ENCODE measurements around the gene ALDH1L2.

ALDH1L2 gene

GRCh38 chr12:105053116-105053572 is 31.1 kb downstream of the ALDH1L2 start:
- peaks cover under 1% of the 10 kb centered on the region for H3K36me3 ChIP-seq (ENCODE audit: control insufficient read depth, low read depth, low read length)
- no peaks in the 10 kb centered on the region for H3K9me3 ChIP-seq (ENCODE audit: control insufficient read depth, low read depth, low read length)
- no peaks in the 10 kb centered on the region for H3K27me3 ChIP-seq (ENCODE audit: control insufficient read depth, insufficient read depth, low read length)
- no peak overlapping the region for H3K27ac ChIP-seq (ENCODE audit: low read length)
- H3K4me3 ChIP-seq (ENCODE audit: low read length), result no peak overlapping the region
- no peaks in the 10 kb centered on the region for H3K4me1 ChIP-seq (ENCODE audit: control insufficient read depth, low read depth, low read length)
- H3K9ac ChIP-seq (ENCODE audit: low read length), result no peak overlapping the region

DNA sequence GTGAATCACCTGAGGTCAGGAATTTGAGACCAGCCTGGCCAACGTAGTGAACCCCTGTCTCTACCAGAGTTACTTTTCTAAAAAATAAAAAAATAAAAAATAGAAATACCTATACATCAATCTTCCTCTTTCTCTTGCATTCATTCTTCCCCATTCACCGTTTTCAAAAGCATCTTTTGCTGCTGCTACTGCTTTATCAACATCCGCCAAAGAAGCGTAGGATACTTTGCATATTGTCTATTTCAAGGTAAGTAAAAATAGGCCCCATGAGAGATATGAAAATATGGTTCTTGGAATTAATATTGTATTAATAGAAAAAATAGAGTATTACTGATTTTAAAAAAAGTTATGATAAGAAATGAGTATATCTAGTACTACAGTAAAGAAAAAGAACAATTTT is 32.3 kb downstream of the ALDH1L2 start:
- no peaks in the 10 kb centered on the region for H3K4me1 ChIP-seq (ENCODE audit: control insufficient read depth, low read depth, low read length)
- H3K27ac ChIP-seq (ENCODE audit: low read length), result no peak overlapping the region
- no peak overlapping the region for H3K4me3 ChIP-seq (ENCODE audit: low read length)
- H3K9me3 ChIP-seq (ENCODE audit: control insufficient read depth, low read depth, low read length), result no peaks in the 10 kb centered on the region
- H3K9ac ChIP-seq (ENCODE audit: low read length), result no peak overlapping the region
- H3K36me3 ChIP-seq (ENCODE audit: control insufficient read depth, low read depth, low read length), result peaks cover 3% of the 10 kb centered on the region
- no peaks in the 10 kb centered on the region for H3K27me3 ChIP-seq (ENCODE audit: control insufficient read depth, insufficient read depth, low read length)

GRCh38 chr12:105048315-105048714 is 35.9 kb downstream of the ALDH1L2 start:
- no peak overlapping the region for H3K27ac ChIP-seq (ENCODE audit: low read length)
- H3K27me3 ChIP-seq (ENCODE audit: control insufficient read depth, insufficient read depth, low read length), result no peaks in the 10 kb centered on the region
- no peak overlapping the region for H3K9ac ChIP-seq (ENCODE audit: low read length)
- no peaks in the 10 kb centered on the region for H3K9me3 ChIP-seq (ENCODE audit: control insufficient read depth, low read depth, low read length)
- no peak overlapping the region for H3K4me3 ChIP-seq (ENCODE audit: low read length)
- no peaks in the 10 kb centered on the region for H3K4me1 ChIP-seq (ENCODE audit: control insufficient read depth, low read depth, low read length)
- peaks cover 3% of the 10 kb centered on the region for H3K36me3 ChIP-seq (ENCODE audit: control insufficient read depth, low read depth, low read length)

GRCh38 chr12:105047308-105047707 is 37.0 kb downstream of the ALDH1L2 start:
- Histone ChIP-seq H3K4me3 (ENCODE audit: low read length) (no peak overlapping the region), H3K27ac (ENCODE audit: low read length) (no peak overlapping the region), H3K36me3 (ENCODE audit: control insufficient read depth, low read depth, low read length) (peaks cover 3% of the 10 kb centered on the region), H3K9ac (ENCODE audit: low read length) (no peak overlapping the region), H3K4me1 (ENCODE audit: control insufficient read depth, low read depth, low read length) (no peaks in the 10 kb centered on the region), H3K9me3 (ENCODE audit: control insufficient read depth, low read depth, low read length) (no peaks in the 10 kb centered on the region), H3K27me3 (ENCODE audit: control insufficient read depth, insufficient read depth, low read length) (no peaks in the 10 kb centered on the region)

GRCh38 chr12:105041186-105041585 is 43.1 kb downstream of the ALDH1L2 start:
- Histone ChIP-seq H3K4me3 (ENCODE audit: low read length) (no peak overlapping the region), H3K36me3 (ENCODE audit: control insufficient read depth, low read depth, low read length) (no peaks in the 10 kb centered on the region), H3K27ac (ENCODE audit: low read length) (no peak overlapping the region)

GRCh38 chr12:105040476-105040875 is 43.8 kb downstream of the ALDH1L2 start:
- H3K9me3 ChIP-seq (ENCODE audit: control insufficient read depth, low read depth, low read length), result no peaks in the 10 kb centered on the region
- H3K4me1 ChIP-seq (ENCODE audit: control insufficient read depth, low read depth, low read length), result no peaks in the 10 kb centered on the region
- H3K27ac ChIP-seq (ENCODE audit: low read length), result no peak overlapping the region
- H3K27me3 ChIP-seq (ENCODE audit: control insufficient read depth, insufficient read depth, low read length), result no peaks in the 10 kb centered on the region
- no peak overlapping the region for H3K4me3 ChIP-seq (ENCODE audit: low read length)
- no peak overlapping the region for H3K9ac ChIP-seq (ENCODE audit: low read length)
- no peaks in the 10 kb centered on the region for H3K36me3 ChIP-seq (ENCODE audit: control insufficient read depth, low read depth, low read length)

More at GRCh38 chr12:105041186-105041585, 43.1 kb downstream of the ALDH1L2 start:
- Histone ChIP-seq H3K9me3 (ENCODE audit: control insufficient read depth, low read depth, low read length) (no peaks in the 10 kb centered on the region), H3K27me3 (ENCODE audit: control insufficient read depth, insufficient read depth, low read length) (no peaks in the 10 kb centered on the region), H3K9ac (ENCODE audit: low read length) (no peak overlapping the region), H3K4me1 (ENCODE audit: control insufficient read depth, low read depth, low read length) (no peaks in the 10 kb centered on the region)

DNA sequence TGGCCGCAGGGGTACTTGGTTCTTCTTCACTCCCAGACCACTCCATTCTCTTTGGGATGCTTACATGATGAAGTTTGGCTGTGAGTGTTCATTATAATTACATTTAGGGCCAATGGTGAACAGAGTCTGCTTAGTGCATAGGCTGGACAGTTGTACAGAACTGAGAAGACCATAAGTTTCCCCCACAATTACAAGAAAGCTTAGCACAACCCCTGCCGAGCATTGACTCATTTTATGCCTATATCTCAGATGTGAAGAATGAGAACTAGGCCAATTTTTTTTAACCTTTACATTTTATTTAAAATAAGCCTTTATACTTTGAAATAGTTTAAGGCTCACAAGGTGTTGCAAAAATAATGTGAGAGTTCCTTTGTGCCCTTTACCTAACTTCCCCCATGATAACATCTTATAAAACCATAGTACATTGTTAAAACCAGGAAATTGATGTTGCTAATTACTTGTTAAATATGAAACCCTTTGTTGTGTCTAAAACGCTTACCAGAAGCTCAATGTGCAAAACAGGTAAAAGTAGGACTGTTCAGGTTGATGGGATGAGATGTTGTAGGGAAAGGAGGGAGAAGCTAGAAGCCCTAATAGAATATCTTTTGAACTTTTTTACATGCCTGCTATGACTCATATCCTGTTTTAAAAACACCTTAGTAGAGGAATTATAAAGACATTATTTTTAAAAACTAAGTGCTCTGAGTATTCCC is 47.2 kb downstream of the ALDH1L2 start:
- no peak overlapping the region for H3K27ac ChIP-seq (ENCODE audit: low read length)
- no peaks in the 10 kb centered on the region for H3K4me1 ChIP-seq (ENCODE audit: control insufficient read depth, low read depth, low read length)
- no peak overlapping the region for H3K9ac ChIP-seq (ENCODE audit: low read length)
- no peaks in the 10 kb centered on the region for H3K36me3 ChIP-seq (ENCODE audit: control insufficient read depth, low read depth, low read length)
- no peak overlapping the region for H3K4me3 ChIP-seq (ENCODE audit: low read length)
- no peaks in the 10 kb centered on the region for H3K27me3 ChIP-seq (ENCODE audit: control insufficient read depth, insufficient read depth, low read length)
- H3K9me3 ChIP-seq (ENCODE audit: control insufficient read depth, low read depth, low read length), result no peaks in the 10 kb centered on the region

GRCh38 chr12:105033851-105034250 is 50.4 kb downstream of the ALDH1L2 start:
- Histone ChIP-seq H3K36me3 (ENCODE audit: control insufficient read depth, low read depth, low read length) (no peaks in the 10 kb centered on the region), H3K4me3 (ENCODE audit: low read length) (no peak overlapping the region), H3K4me1 (ENCODE audit: control insufficient read depth, low read depth, low read length) (no peaks in the 10 kb centered on the region), H3K27me3 (ENCODE audit: control insufficient read depth, insufficient read depth, low read length) (no peaks in the 10 kb centered on the region), H3K27ac (ENCODE audit: low read length) (no peak overlapping the region), H3K9ac (ENCODE audit: low read length) (no peak overlapping the region), H3K9me3 (ENCODE audit: control insufficient read depth, low read depth, low read length) (no peaks in the 10 kb centered on the region)

DNA sequence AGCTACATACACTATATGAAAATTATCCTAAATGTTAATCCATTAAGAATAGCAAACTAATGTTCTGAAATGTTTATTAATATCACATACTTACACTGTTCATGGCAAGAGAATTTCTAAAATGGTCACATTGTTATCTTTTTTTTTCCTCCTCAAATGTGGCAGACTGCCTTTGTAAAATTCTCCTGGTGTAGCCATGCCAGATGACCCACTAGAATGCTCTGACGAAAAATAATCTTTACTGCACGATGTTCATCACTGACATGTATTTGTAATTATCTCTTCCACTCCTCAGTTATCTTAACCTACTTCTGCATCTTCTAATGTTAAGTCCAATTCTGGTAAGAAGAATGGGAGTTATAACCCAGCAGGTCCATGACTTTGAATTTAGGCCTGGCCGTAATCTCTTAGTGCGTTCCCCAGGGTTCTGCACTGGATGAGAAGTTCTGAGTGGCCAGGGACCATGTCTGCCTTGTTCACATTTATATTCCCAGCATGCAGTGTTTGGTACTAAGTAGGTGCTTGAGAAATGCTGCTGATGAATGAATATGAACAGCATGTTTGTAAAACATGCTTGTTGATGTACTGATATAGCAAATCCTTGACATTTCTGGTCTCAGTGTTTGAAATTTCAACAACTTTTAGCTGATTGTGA is 51.4 kb downstream of the ALDH1L2 start:
- H3K27ac ChIP-seq (ENCODE audit: low read length), result no peak overlapping the region
- no peaks in the 10 kb centered on the region for H3K9me3 ChIP-seq (ENCODE audit: control insufficient read depth, low read depth, low read length)
- H3K4me1 ChIP-seq (ENCODE audit: control insufficient read depth, low read depth, low read length), result no peaks in the 10 kb centered on the region
- H3K4me3 ChIP-seq (ENCODE audit: low read length), result no peak overlapping the region
- H3K36me3 ChIP-seq (ENCODE audit: control insufficient read depth, low read depth, low read length), result no peaks in the 10 kb centered on the region
- no peaks in the 10 kb centered on the region for H3K27me3 ChIP-seq (ENCODE audit: control insufficient read depth, insufficient read depth, low read length)
- no peak overlapping the region for H3K9ac ChIP-seq (ENCODE audit: low read length)

GRCh38 chr12:105030820-105031807 is 53.1 kb downstream of the ALDH1L2 start:
- Histone ChIP-seq H3K27me3 (ENCODE audit: control insufficient read depth, insufficient read depth, low read length) (no peaks in the 10 kb centered on the region), H3K36me3 (ENCODE audit: control insufficient read depth, low read depth, low read length) (no peaks in the 10 kb centered on the region), H3K9ac (ENCODE audit: low read length) (no peak overlapping the region), H3K27ac (ENCODE audit: low read length) (no peak overlapping the region), H3K9me3 (ENCODE audit: control insufficient read depth, low read depth, low read length) (no peaks in the 10 kb centered on the region), H3K4me1 (ENCODE audit: control insufficient read depth, low read depth, low read length) (no peaks in the 10 kb centered on the region), H3K4me3 (ENCODE audit: low read length) (no peak overlapping the region)

- Histone ChIP-seq H3K27me3 (ENCODE audit: control insufficient read depth, insufficient read depth, low read length) (no peaks in the 10 kb centered on the region), H3K9ac (ENCODE audit: low read length) (no peak overlapping the region), H3K27ac (ENCODE audit: low read length) (no peak overlapping the region), H3K36me3 (ENCODE audit: control insufficient read depth, low read depth, low read length) (no peaks in the 10 kb centered on the region), H3K9me3 (ENCODE audit: control insufficient read depth, low read depth, low read length) (no peaks in the 10 kb centered on the region), H3K4me1 (ENCODE audit: control insufficient read depth, low read depth, low read length) (no peaks in the 10 kb centered on the region), H3K4me3 (ENCODE audit: low read length) (no peak overlapping the region)
These were observed 57.8 kb downstream of the ALDH1L2 start for GRCh38 chr12:105026411-105026810.
